BJ (cell line): ENCODE results near the gene SH3RF3. TPM values are rescaled to one million over a fixed set of nuclear protein-coding genes. Genes with fewer than 3 reads are reported as not detected.

ENCODE experiments used
- CTCF ChIA-PET: fragments of 350-600 bp; formaldehyde crosslinking; extraction: SDS; loops from one replicate; lab custom pipeline; 2021; ENCODE audit warnings: antibody characterized with exemption, inconsistent platforms; lab: Yijun Ruan, JAX
- POLR2A ChIA-PET: fragments of 300-600 bp; sonication (Branson Sonifier 250); formaldehyde crosslinking; extraction: SDS; loops from one replicate; lab custom pipeline; 2021; ENCODE audit warnings: antibody characterized with exemption; lab: Charles Lee
- DNase-seq: peaks from one replicate; pipeline ENCODE4 v3.0.0-alpha.2; 2011; ENCODE audit warnings: low read depth
- H3K27me3 ChIP-seq: 2 replicates; pipeline ENCODE4 v1.6.0; 2011; ENCODE audit warnings: low read length; ENCODE audit not compliant: control insufficient read depth, insufficient read depth
- H3K36me3 ChIP-seq: 2 replicates; pipeline ENCODE4 v1.5.1; 2011; ENCODE audit warnings: low read length; ENCODE audit not compliant: control insufficient read depth, insufficient read depth
- H3K4me3 ChIP-seq: 2 replicates; pipeline ENCODE4 v1.5.1; 2011; ENCODE audit warnings: low read depth, mild to moderate bottlenecking, control low read depth, low read length
- CTCF ChIP-seq: IDR thresholded peaks from 2 replicates; pipeline ENCODE4 v1.5.1; 2011; ENCODE audit warnings: low read depth, mild to moderate bottlenecking, control low read depth, inconsistent platforms, low read length, moderate library complexity; ENCODE audit not compliant: insufficient read depth
- polyA minus RNA-seq: library from RNA; depleted of rRNA, polyadenylated mRNA; stranded (reverse); fragments of >200 nt; gene quantifications from 2 replicates; pipeline ENCODE4 v1.2.3, GENCODE V29; 2011; rRNA and poly(A)+ RNA removed
- polyA plus RNA-seq: library from polyadenylated mRNA; depleted of rRNA; stranded (reverse); fragments of >200 nt; gene quantifications from 2 replicates; pipeline ENCODE4 v1.2.3, GENCODE V29; 2011; rRNA removed

Gene SH3RF3
- polyA plus RNA-seq (3.2 and 3.6 TPM in 2 replicates), polyA minus RNA-seq (7.8 and 8.6 TPM in 2 replicates)

GRCh38 chr2:109128616-109129355 is at the start of gene SH3RF3:
SH3RF3 (plus strand) TSS chr2:109129205.
- CTCF ChIA-PET: interaction anchor here (0.6 to 8.8 kb wide), 10 partner anchors 11 to 381 kb away, joined by 3 to 120 read pairs (median 4); no protein-coding TSS in a partner anchor
- no peak for TF ChIP-seq CTCF
- Histone ChIP-seq H3K36me3 (no peaks in the 10 kb centered on the region), H3K27me3 (no peaks in the 10 kb centered on the region), H3K4me3 (peak within 1 kb of the TSS; percentile 69)
- POLR2A ChIA-PET: no interaction called here
- DNase-seq: no peak

GRCh38 chr2:109079590-109079989 is 49.4 kb upstream of the SH3RF3 start:
- no peak for DNase-seq
- ChIA-PET CTCF (no interaction called here), POLR2A (no interaction called here)
- Histone ChIP-seq H3K4me3 (no peak overlapping the region), H3K27me3 (peaks cover 10% of the 10 kb centered on the region), H3K36me3 (no peaks in the 10 kb centered on the region)
- TF ChIP-seq CTCF: no peak

GRCh38 chr2:109080109-109080508 is 48.9 kb upstream of the SH3RF3 start:
- H3K4me3 ChIP-seq: no peak overlapping the region
- no peaks in the 10 kb centered on the region for H3K36me3 ChIP-seq
- TF ChIP-seq CTCF: no peak
- DNase-seq: no peak
- ChIA-PET POLR2A (no interaction called here), CTCF (no interaction called here)
- peaks cover 10% of the 10 kb centered on the region for H3K27me3 ChIP-seq

- Histone ChIP-seq H3K4me3 (no peak overlapping the region), H3K27me3 (peaks cover 10% of the 10 kb centered on the region), H3K36me3 (no peaks in the 10 kb centered on the region)
- no peak for TF ChIP-seq CTCF
- DNase-seq: no peak
- ChIA-PET CTCF (no interaction called here), POLR2A (no interaction called here)
Observed at GRCh38 chr2:109080757-109081156, 48.2 kb upstream of the SH3RF3 start.

- Histone ChIP-seq H3K27me3 (peaks cover 10% of the 10 kb centered on the region), H3K36me3 (no peaks in the 10 kb centered on the region), H3K4me3 (no peak overlapping the region)
- ChIA-PET POLR2A (no interaction called here), CTCF (no interaction called here)
- no peak for DNase-seq
- TF ChIP-seq CTCF: no peak
Observed at GRCh38 chr2:109081374-109081773, 47.6 kb upstream of the SH3RF3 start.
